ENCODE data around the gene MAG.

The MAG gene

DNA sequence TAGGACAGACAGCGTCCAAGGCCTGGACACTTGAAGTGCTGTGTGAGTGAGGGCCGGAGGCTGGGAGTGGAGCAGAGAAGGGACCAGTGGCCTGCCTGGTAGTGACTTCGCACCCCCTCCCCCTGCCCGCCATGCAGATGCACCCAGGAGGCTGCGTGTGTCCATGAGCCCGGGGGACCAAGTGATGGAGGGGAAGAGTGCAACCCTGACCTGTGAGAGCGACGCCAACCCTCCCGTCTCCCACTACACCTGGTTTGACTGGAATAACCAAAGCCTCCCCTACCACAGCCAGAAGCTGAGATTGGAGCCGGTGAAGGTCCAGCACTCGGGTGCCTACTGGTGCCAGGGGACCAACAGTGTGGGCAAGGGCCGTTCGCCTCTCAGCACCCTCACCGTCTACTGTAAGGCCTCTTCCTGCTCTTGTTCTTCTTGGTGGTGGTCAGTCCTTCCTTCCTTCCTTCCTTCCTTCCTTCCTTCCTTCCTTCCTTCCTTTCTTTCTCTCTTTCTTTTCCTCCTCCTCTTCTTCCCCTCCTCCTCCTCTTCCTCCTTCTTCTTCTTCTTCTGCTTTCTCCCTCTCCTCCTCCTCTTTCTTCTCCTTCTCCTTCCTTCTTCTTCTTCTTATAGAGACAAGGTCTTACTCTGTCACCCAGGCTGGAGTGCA is 49.7 kb downstream of the MAG start:
- H3K4me1 ChIP-seq (ENCODE audit: insufficient read depth, low read length, poor library complexity, severe bottlenecking) = peaks cover 7% of the 10 kb centered on the region
- no peak overlapping the region for H3K9ac ChIP-seq (ENCODE audit: low read depth, low read length, poor library complexity, severe bottlenecking)

GRCh38 chr19:35342430-35342829 is 50.5 kb downstream of the MAG start:
- H3K36me3 ChIP-seq (ENCODE audit: insufficient read depth, low read length) = no peaks in the 10 kb centered on the region
- H3K4me2 ChIP-seq (ENCODE audit: low read depth, low read length, poor library complexity, severe bottlenecking) = no peak overlapping the region
- no peaks in the 10 kb centered on the region for H4K20me1 ChIP-seq (ENCODE audit: insufficient read depth, low read length, poor library complexity, severe bottlenecking)
- no peaks in the 10 kb centered on the region for H3K9me2 ChIP-seq (replicated peaks; ENCODE audit: low read depth, low read length)
- no peak for TF ChIP-seq CTCF (conservative IDR thresholded peaks at IDR 0.05; ENCODE audit: low read length)
- TF ChIP-seq EZH2phosphoT487 (IDR thresholded peaks at IDR 0.05; ENCODE audit: borderline replicate concordance) = no peak
- no peaks in the 10 kb centered on the region for H3K9me3 ChIP-seq (ENCODE audit: insufficient read depth, low read depth, low read length)
- H3K4me1 ChIP-seq (ENCODE audit: insufficient read depth, low read length, poor library complexity, severe bottlenecking) = peaks cover 15% of the 10 kb centered on the region
- no peaks in the 10 kb centered on the region for H3F3A ChIP-seq (ENCODE audit: low read depth)
- no peak overlapping the region for H2AFZ ChIP-seq (ENCODE audit: low read length)
- H3K9ac ChIP-seq (ENCODE audit: low read depth, low read length, poor library complexity, severe bottlenecking) = no peak overlapping the region
- no peak overlapping the region for H3K4me3 ChIP-seq (ENCODE audit: low read length, poor library complexity, severe bottlenecking)
- H3K79me2 ChIP-seq (ENCODE audit: insufficient read depth, low read length) = no peaks in the 10 kb centered on the region
- no peaks in the 10 kb centered on the region for H3K27me3 ChIP-seq (ENCODE audit: insufficient read depth, low read length, poor library complexity, severe bottlenecking)

More for the DNA sequence above, 49.7 kb downstream of the MAG start:
- no peaks in the 10 kb centered on the region for H4K20me1 ChIP-seq (ENCODE audit: insufficient read depth, low read length, poor library complexity, severe bottlenecking)
- TF ChIP-seq EZH2phosphoT487 (IDR thresholded peaks at IDR 0.05; ENCODE audit: borderline replicate concordance) (no peak), CTCF (conservative IDR thresholded peaks at IDR 0.05; ENCODE audit: low read length) (no peak)
- no peaks in the 10 kb centered on the region for H3F3A ChIP-seq (ENCODE audit: low read depth)
- H3K9me2 ChIP-seq (replicated peaks; ENCODE audit: low read depth, low read length) = no peaks in the 10 kb centered on the region
- no peak overlapping the region for H3K4me3 ChIP-seq (ENCODE audit: low read length, poor library complexity, severe bottlenecking)
- no peaks in the 10 kb centered on the region for H3K79me2 ChIP-seq (ENCODE audit: insufficient read depth, low read length)
- H2AFZ ChIP-seq (ENCODE audit: low read length) = no peak overlapping the region
- H3K9me3 ChIP-seq (ENCODE audit: insufficient read depth, low read depth, low read length) = no peaks in the 10 kb centered on the region
- no peak overlapping the region for H3K4me2 ChIP-seq (ENCODE audit: low read depth, low read length, poor library complexity, severe bottlenecking)
- H3K36me3 ChIP-seq (ENCODE audit: insufficient read depth, low read length) = no peaks in the 10 kb centered on the region
- H3K27me3 ChIP-seq (ENCODE audit: insufficient read depth, low read length, poor library complexity, severe bottlenecking) = no peaks in the 10 kb centered on the region

DNA sequence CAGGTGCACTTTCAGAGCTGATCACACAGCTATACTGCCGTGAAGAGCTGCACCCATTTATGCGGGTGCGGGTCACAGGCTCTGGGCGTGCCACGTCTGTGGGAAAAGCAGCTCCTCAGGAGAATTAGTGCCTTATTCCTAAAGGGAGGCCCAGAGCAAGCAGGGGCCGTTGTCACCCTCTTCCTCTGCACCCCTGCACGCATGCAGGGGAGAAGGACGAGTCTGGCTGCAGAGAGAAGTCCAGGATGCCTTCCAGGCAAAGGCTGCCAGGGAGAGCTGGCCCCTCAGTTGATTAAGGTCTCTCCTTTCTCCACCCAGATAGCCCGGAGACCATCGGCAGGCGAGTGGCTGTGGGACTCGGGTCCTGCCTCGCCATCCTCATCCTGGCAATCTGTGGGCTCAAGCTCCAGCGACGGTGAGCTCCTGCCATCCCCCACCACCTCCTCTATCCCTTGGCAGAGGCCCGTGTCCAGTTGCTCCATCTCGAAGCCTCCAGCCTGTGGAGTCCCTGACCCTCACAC is 52.6 kb downstream of the MAG start:
- no peak overlapping the region for H3K4me2 ChIP-seq (ENCODE audit: low read depth, low read length, poor library complexity, severe bottlenecking)
- no peak overlapping the region for H3K4me3 ChIP-seq (ENCODE audit: low read length, poor library complexity, severe bottlenecking)
- TF ChIP-seq CTCF (conservative IDR thresholded peaks at IDR 0.05; ENCODE audit: low read length) = no peak
- no peak for TF ChIP-seq EZH2phosphoT487 (IDR thresholded peaks at IDR 0.05; ENCODE audit: borderline replicate concordance)

More for the DNA sequence above, 52.6 kb downstream of the MAG start:
- no peaks in the 10 kb centered on the region for H3F3A ChIP-seq (ENCODE audit: low read depth)
- H3K9me3 ChIP-seq (ENCODE audit: insufficient read depth, low read depth, low read length) = no peaks in the 10 kb centered on the region
- peaks cover 29% of the 10 kb centered on the region for H3K4me1 ChIP-seq (ENCODE audit: insufficient read depth, low read length, poor library complexity, severe bottlenecking)
- H3K27me3 ChIP-seq (ENCODE audit: insufficient read depth, low read length, poor library complexity, severe bottlenecking) = no peaks in the 10 kb centered on the region
- H2AFZ ChIP-seq (ENCODE audit: low read length) = no peak overlapping the region
- H3K36me3 ChIP-seq (ENCODE audit: insufficient read depth, low read length) = no peaks in the 10 kb centered on the region
- no peaks in the 10 kb centered on the region for H3K79me2 ChIP-seq (ENCODE audit: insufficient read depth, low read length)
- H3K9ac ChIP-seq (ENCODE audit: low read depth, low read length, poor library complexity, severe bottlenecking) = no peak overlapping the region
- H3K9me2 ChIP-seq (replicated peaks; ENCODE audit: low read depth, low read length) = no peaks in the 10 kb centered on the region
- no peaks in the 10 kb centered on the region for H4K20me1 ChIP-seq (ENCODE audit: insufficient read depth, low read length, poor library complexity, severe bottlenecking)
